Superior temporal gyrus (tissue), 1 donor: ENCODE data around the gene TNRC18.
"Not testable (repeated sequence)": the region's sequence is repeated elsewhere in the genome, so short reads cannot be mapped to it uniquely, and the experiment has no call there.

Experiments used
- DNase-seq: peaks from one replicate; pipeline ENCODE4 v3.0.0-alpha.2; 2016; ENCODE audit errors: extremely low spot score

Gene TNRC18

GRCh38 chr7:5318613-5319012 is 105.0 kb downstream of the TNRC18 start:
- not testable (repeated sequence) for DNase-seq

DNA sequence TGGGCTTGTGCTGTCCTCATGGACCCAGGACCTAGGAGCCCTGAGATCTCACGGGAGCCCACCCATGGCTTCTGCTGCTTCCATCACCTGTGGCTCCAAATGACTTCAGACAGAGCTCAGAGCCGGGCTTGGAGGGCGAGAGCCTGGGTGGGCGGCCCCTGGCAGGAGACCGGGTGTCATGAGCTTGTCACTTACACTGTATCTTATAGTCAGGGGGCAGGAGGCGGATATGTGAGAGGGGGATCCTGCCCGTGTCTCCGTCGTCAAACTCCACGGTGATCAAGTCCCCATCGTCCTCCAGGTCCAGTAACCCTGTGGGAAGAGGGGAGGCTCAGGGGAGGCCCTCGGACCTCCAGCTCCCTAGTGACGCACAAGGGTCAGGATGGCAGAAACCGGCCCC is 107.9 kb downstream of the TNRC18 start:
- DNase-seq = no peak

GRCh38 chr7:5314864-5315263 is 108.8 kb downstream of the TNRC18 start:
- no peak for DNase-seq

- not testable (repeated sequence) for DNase-seq
Measured at GRCh38 chr7:5313076-5313885, 110.4 kb downstream of the TNRC18 start.

- DNase-seq = not testable (repeated sequence)
Measured at GRCh38 chr7:5312276-5313070, 111.2 kb downstream of the TNRC18 start.

- DNase-seq = no peak
Measured at GRCh38 chr7:5310822-5311405, 112.7 kb downstream of the TNRC18 start.

- DNase-seq = no peak
Measured at GRCh38 chr7:5309146-5309545, 114.5 kb downstream of the TNRC18 start.

DNA sequence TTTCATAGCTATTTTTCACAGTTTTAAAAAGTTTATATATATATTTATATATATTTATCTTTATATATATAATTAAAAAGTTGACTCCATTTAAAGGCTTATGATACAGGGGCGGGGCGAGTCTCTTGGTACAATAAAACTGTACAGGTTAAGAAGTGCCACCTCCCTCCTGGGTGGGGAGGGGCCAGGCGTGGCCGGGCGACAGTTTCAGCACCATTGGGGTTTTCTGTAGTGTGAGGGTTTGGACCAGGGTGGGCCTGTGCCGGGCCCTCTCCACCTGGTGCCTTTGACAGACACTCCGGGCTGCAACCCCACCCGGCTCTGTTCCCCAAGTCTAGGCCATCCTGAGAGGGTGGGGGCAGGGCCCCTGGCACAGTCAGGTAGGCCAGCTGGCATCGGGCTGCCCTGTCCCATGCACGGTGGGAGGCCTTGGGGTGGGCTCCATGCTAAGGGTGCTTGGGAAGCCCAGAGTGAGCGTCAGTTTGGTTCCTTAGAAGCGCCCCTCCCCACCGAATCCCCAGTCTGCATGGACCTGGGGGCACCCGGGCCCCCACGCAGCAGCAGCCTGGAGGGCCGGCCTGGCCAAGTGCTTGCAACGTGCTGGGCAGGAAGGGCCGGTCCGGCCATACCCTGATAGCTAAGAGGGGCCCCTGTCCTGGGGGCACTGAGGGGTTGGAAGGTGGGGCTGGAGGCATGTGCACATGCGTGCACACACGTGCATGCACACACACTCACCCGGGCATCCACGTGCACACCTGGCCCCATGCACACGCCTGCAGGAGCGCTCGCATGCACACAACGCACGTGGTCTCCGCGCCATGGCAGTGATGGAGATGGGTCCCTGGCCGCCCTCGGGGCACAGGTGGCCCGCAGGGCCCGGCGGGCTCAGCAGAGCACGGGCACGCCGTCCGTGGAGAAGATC is 116.2 kb downstream of the TNRC18 start:
- DNase-seq = not testable (repeated sequence)

DNA sequence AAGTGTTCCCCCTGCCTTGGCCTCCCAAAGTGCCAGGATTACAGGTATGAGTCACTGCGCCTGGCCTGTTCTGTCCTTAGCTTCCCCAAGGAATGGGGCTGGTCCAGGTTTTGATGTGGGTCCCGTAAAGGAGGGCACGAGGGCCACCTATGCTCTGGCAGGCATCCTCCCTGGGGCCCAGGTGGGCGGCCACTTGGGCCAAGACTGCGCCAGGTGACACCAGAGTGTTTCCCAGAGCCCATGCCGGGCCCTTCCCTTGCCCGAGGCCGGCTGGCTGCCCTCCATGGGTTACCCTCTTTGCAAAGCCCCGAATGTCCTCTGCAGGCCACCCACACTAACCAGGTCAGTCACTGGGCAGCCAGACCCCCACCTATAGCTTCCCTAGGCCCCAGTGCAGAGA is 118.6 kb downstream of the TNRC18 start:
- DNase-seq = not testable (repeated sequence)

DNA sequence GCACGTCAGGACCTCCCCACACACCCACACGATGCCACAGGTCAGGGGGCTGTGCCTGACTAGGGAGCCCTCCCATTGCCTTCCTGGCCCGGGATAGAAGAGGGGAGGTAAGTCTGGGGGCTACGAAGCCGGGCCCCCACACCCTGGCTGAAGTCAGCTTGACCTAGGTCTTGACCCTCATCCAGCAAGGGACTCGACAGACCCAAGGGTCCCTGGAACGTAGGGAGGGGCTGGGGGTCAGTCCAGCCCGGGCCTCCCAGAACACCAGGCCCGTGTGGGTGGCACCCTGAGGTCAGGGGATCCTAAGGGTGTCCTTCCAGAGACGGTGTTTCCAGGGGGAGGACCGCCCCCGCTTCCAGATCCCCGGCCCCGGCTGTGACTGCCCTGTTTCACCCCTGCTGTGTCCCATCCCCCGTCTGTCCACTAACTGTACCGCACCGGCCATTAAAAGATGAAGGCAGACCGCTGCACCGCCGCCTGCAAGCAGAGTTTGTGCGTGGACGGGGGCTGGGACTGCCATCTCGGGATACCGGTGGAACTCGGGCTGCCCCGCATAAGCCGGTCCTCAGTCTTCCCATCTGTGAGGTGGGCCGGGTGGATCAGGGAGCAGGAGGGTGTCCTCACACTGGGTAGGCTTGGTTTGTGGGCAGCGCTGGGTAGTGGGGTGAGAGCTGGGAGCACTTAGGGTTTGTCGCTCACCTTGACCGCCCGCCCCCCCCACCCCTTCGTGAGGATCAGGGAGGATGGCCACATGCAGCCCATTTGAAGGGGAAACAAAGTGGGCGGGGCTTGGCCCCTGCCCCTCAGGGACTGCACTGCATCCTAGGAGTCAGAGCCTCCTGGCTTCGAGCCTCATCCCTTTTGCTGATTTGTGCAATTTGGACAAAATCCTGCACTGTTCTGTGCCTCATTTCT is 119.8 kb downstream of the TNRC18 start:
- no peak for DNase-seq

DNA sequence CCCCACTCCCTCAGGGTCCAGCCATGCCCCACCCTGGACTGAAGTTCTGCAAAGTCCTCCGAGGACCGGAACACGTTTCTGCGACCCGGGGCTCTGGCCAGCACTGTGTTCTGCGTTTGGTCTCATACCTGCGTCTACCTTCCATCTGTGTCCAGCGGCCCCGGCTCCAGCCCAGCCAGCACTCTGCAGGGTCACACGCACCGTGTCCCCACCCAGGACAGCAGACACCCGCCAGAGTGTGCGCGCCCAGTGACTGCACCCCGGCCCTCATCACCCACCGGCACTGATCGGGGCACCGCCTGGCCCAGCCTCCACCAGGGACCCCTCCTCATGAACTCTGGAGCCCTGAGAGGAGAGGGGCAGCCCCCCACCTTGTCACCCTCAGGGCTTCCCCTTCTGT is 120.6 kb downstream of the TNRC18 start:
- no peak for DNase-seq

GRCh38 chr7:5302577-5302976 is 121.1 kb downstream of the TNRC18 start:
- no peak for DNase-seq

GRCh38 chr7:5300366-5300765 is 123.3 kb downstream of the TNRC18 start:
- no peak for DNase-seq

DNA sequence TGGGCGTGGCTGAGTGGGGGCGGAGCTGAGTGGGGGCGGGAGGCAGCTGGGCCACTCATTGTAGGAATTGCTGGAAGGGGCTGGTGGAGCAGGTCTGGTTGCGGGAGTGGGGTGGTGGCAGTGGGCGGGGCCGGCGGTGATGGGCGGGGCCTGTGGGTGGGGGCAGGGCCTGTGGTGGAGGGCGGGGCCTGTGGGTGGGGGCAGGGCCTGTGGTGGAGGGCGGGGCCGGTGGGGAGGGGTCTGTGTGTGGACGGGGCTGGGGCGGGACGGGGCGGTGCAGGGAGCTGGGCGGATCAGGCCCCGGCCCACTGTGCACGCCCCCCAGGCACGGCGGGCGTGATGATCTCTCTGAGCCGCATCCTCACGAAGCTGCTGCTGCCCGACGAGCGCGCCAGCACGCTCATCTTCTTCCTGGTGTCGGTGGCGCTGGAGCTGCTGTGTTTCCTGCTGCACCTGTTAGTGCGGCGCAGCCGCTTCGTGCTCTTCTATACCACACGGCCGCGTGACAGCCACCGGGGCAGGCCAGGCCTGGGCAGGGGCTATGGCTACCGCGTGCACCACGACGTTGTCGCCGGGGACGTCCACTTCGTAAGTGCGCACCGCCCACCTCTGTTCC is 126.9 kb downstream of the TNRC18 start:
- no peak for DNase-seq

GRCh38 chr7:5296015-5296610 is 127.5 kb downstream of the TNRC18 start:
- DNase-seq = no peak

DNA sequence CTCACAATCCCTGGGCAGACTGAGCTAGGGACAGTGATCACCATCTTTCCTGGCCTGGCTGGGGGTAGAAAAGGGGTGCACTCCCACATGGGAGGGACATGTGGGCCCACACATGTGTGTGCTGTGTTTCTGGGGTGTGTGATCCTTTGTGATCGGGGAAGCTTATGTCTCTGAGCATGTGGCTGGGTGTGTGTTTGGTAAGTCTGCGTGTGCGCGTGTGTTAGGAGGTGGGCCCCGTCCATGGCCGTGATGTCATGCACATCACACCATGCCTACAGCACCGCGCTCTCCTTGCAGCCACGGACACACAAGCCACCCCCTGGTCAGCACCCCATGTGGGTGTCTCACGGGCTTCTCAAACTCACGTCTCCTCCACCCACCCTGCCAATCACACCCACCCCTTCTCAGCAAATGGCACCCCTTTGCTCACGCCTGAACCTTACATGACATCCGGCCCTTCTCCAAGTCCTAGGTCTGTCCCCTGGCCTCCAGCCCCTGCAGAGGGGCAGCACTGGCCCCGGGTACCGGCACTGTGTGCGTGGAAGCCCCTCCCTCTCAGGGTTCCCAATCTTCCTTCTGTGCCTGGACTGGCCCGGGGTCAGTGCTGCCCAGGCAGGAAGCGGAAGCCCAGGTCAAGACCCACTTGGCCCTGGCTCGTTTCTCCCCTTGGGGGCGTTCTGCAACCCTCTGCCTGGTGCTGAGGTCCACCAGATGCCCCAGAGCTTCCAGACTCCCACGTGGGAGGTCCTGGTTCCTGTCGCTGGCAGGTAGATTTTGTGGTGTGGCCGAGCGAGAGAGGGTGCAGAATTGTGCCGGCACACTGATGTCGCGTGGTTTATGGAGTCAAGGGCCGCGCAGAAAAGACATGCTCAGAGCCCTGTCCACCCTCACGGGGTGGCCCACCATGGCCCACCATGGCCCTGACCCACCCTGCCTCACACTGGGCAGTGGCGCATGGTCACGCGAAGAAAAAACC is 128.3 kb downstream of the TNRC18 start:
- no peak for DNase-seq

GRCh38 chr7:5294169-5294987 is 129.3 kb downstream of the TNRC18 start:
- DNase-seq = no peak
